GM10266 (cell line): Measurements from ENCODE around the gene SRL.

Experiments
- DNase-seq: peaks from one replicate; pipeline ENCODE4 v3.0.0; 2012; ENCODE audit errors: extremely low spot score
- CTCF ChIP-seq: IDR thresholded peaks from 2 replicates; pipeline ENCODE4 v1.5.1; 2012; ENCODE audit warnings: mild to moderate bottlenecking, low read depth; ENCODE audit not compliant: control insufficient read depth, insufficient read depth; ENCODE audit errors: missing control alignments

Gene SRL

GRCh38 chr16:4183237-4184037 lies 58.4 kb downstream of the SRL start:
- no peak for TF ChIP-seq CTCF
- DNase-seq: peak; percentile 100

DNA sequence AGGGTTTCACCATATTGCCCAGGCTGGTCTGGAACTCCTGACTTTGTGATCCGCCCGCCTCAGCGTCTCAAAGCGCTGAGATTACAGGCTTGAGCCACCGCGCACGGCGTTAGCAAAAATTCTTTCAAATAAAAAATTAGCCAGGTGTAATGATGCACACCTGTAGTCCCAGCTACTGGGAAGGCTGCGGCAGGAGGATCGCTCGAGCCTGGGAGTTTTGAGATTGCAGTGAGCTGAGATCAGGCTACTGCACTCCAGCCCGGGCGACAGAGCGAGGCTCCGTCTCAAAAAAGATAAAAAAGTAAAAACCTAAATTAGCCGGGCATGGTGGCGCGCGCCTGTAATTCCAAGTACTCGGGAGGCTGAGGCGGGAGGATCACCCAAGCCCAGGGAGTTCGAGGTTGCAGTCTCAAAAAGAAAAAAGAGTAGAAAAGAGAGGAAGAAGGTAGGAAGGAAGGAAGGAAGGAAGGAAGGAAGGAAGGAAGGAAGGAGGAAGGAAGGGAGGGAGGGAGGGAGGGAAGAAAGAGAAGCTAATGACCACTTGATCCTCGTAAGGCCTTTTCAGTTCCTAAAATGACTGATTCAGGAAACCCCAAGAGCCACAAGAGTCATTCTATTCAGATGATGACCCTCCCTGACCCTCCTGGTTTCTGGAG lies 59.2 kb downstream of the SRL start:
- TF ChIP-seq CTCF: no peak
- DNase-seq: peak; percentile 77

- TF ChIP-seq CTCF: no peak
- DNase-seq: no peak
Measured at GRCh38 chr16:4180511-4180910, 61.4 kb downstream of the SRL start.

DNA sequence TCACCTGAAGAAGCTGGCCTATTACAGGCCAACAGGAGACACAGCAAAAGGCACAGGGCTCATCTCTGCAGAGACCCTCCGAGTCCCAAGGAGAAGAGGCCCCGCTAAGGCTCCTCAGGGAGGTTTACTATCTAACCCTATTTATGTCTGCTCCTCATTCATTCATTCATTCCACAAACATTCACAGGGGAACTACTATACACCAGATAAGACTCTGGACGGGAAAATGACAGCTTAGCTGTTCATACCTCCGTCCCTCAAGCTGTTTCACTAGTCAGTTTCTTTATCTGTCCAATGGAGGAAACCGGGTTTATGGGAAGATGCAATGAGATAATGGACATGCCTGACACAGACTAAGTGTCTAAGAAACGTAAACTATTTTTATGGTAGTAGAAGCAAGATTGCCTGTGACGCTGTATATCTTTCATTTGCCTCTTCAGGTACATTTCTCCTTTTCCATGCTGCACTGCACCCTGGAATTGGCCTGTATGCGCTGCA lies 62.1 kb downstream of the SRL start:
- DNase-seq: no peak
- no peak for TF ChIP-seq CTCF

DNA sequence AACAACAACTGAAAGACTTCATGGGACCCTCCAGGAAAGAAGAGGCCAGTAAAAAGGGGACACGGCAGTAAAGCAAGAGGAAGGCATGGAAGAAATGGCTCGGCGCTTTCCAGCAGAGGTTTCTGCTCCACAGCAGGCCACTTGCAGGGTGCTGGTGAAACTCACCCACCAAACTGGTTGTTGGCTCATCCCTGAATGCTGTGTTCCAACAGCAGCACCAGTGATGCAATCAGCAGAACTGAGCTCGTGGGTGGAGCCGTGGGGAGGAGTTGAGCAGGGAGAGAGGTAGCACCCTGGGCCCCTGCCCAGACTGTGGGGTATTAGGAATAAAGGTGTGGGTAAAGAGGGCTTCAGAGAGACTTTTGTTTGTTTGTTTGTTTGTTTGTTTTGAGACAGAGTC lies 62.9 kb downstream of the SRL start:
- no peak for DNase-seq
- TF ChIP-seq CTCF: no peak

GRCh38 chr16:4178468-4179010 lies 63.3 kb downstream of the SRL start:
- TF ChIP-seq CTCF: no peak
- DNase-seq: no peak
